AG08396 (cell line): ENCODE data around the gene TBC1D22A.

Experiments
- DNase-seq: peaks from one replicate; pipeline ENCODE4 v3.0.0; 2012; ENCODE audit warnings: low spot score, mixed read lengths

The TBC1D22A gene

GRCh38 chr22:46909237-46910030, 147.0 kb downstream of the TBC1D22A start:
- no peak for DNase-seq

GRCh38 chr22:46910624-46911023, 148.2 kb downstream of the TBC1D22A start:
- no peak for DNase-seq

GRCh38 chr22:46911346-46911745, 148.9 kb downstream of the TBC1D22A start:
- no peak for DNase-seq

- DNase-seq: no peak
These were observed 150.9 kb downstream of the TBC1D22A start for GRCh38 chr22:46913351-46913750.

- DNase-seq: no peak
These were observed 152.0 kb downstream of the TBC1D22A start for GRCh38 chr22:46914481-46914880.

GRCh38 chr22:46914916-46915894, 152.8 kb downstream of the TBC1D22A start:
- DNase-seq: no peak

- DNase-seq: no peak
These were observed 153.7 kb downstream of the TBC1D22A start for GRCh38 chr22:46915950-46916730.

- DNase-seq: no peak
These were observed 154.7 kb downstream of the TBC1D22A start for GRCh38 chr22:46916886-46917770.

- DNase-seq: no peak
These were observed 155.3 kb downstream of the TBC1D22A start for GRCh38 chr22:46917771-46918101.

GRCh38 chr22:46918197-46918596, 155.7 kb downstream of the TBC1D22A start:
- no peak for DNase-seq

- DNase-seq: no peak
These were observed 159.6 kb downstream of the TBC1D22A start for GRCh38 chr22:46922037-46922436.

- DNase-seq: no peak
These were observed 160.9 kb downstream of the TBC1D22A start for GRCh38 chr22:46923394-46923793.

- no peak for DNase-seq
These were observed 163.4 kb downstream of the TBC1D22A start for GRCh38 chr22:46925818-46926217.

- DNase-seq: no peak
These were observed 166.7 kb downstream of the TBC1D22A start for GRCh38 chr22:46929046-46929709.

GRCh38 chr22:46929710-46930204, 167.3 kb downstream of the TBC1D22A start:
- no peak for DNase-seq

- no peak for DNase-seq
These were observed 169.0 kb downstream of the TBC1D22A start for GRCh38 chr22:46931414-46931813.

- DNase-seq: no peak
These were observed 169.4 kb downstream of the TBC1D22A start for GRCh38 chr22:46931881-46932280.

- DNase-seq: no peak
These were observed 170.8 kb downstream of the TBC1D22A start for GRCh38 chr22:46933040-46933930.

GRCh38 chr22:46934172-46934745, 171.8 kb downstream of the TBC1D22A start:
- no peak for DNase-seq
